ENCODE data around the gene ANKRD13D.
"Not testable (repeated sequence)": the region's sequence is repeated elsewhere in the genome, so short reads cannot be mapped to it uniquely, and the experiment has no call there.

ANKRD13D gene

GRCh38 chr11:67255864-67256263, 33.2 kb upstream of the ANKRD13D start:
- peak overlapping the region; percentile 16 to 27 for H3K27ac Mint-ChIP-seq
- no peaks in the 10 kb centered on the region for H3K27me3 Mint-ChIP-seq
- ATAC-seq: no peak
- H3K4me1 Mint-ChIP-seq: peaks cover 32% of the 10 kb centered on the region
- H3K4me3 Mint-ChIP-seq: no peak overlapping the region
- no peaks in the 10 kb centered on the region for H3K9me3 Mint-ChIP-seq
- no peak for DNase-seq

GRCh38 chr11:67256477-67257135, 32.5 kb upstream of the ANKRD13D start:
- ATAC-seq: no peak
- H3K27me3 Mint-ChIP-seq: no peaks in the 10 kb centered on the region
- H3K4me1 Mint-ChIP-seq: peaks cover 31% of the 10 kb centered on the region

GRCh38 chr11:67260406-67260805, 28.7 kb upstream of the ANKRD13D start:
- peaks cover 6% of the 10 kb centered on the region for H3K27me3 Mint-ChIP-seq
- DNase-seq (no peak), ATAC-seq (no peak)
- H3K4me3 Mint-ChIP-seq: peak overlapping the region in 1 of 2 donors; percentile 62
- peaks cover 50% of the 10 kb centered on the region for H3K4me1 Mint-ChIP-seq
- H3K9me3 Mint-ChIP-seq: no peaks in the 10 kb centered on the region
- H3K27ac Mint-ChIP-seq: peak overlapping the region in 1 of 2 donors; percentile 4

More at GRCh38 chr11:67256477-67257135, 32.5 kb upstream of the ANKRD13D start:
- Mint-ChIP-seq H3K27ac (peak overlapping the region; percentile 34 to 57), H3K4me3 (no peak overlapping the region), H3K9me3 (no peaks in the 10 kb centered on the region)
- no peak for DNase-seq

GRCh38 chr11:67260885-67261639, 28.0 kb upstream of the ANKRD13D start:
- Mint-ChIP-seq H3K4me3 (peak overlapping the region; percentile 63 to 76), H3K27ac (peak overlapping the region in 1 of 2 donors; percentile 59)

GRCh38 chr11:67261640-67261945, 27.5 kb upstream of the ANKRD13D start:
- H3K27ac Mint-ChIP-seq: no peak overlapping the region
- DNase-seq (no peak), ATAC-seq (no peak)
- peak overlapping the region; percentile 63 to 68 for H3K4me3 Mint-ChIP-seq
- peaks cover 6% of the 10 kb centered on the region for H3K27me3 Mint-ChIP-seq
- no peaks in the 10 kb centered on the region for H3K9me3 Mint-ChIP-seq
- H3K4me1 Mint-ChIP-seq: peaks cover 58% of the 10 kb centered on the region

More at GRCh38 chr11:67260885-67261639, 28.0 kb upstream of the ANKRD13D start:
- H3K4me1 Mint-ChIP-seq: peaks cover 56% of the 10 kb centered on the region
- H3K9me3 Mint-ChIP-seq, ATAC-seq, H3K27me3 Mint-ChIP-seq: not testable (repeated sequence)
- peak in 1 of 2 donors; percentile 53 for DNase-seq

- H3K27me3 Mint-ChIP-seq: peaks cover 6% of the 10 kb centered on the region
- no peak for ATAC-seq
- no peak overlapping the region for H3K27ac Mint-ChIP-seq
- peaks cover 58% of the 10 kb centered on the region for H3K4me1 Mint-ChIP-seq
- DNase-seq: peak in 1 of 2 donors; percentile 13
- H3K9me3 Mint-ChIP-seq: no peaks in the 10 kb centered on the region
- H3K4me3 Mint-ChIP-seq: peak overlapping the region; percentile 75 to 79
Observed at GRCh38 chr11:67261946-67262681, 27.0 kb upstream of the ANKRD13D start.

- DNase-seq (peak; percentile 63 to 78), ATAC-seq (peak; percentile 56)
- peak overlapping the region; percentile 75 to 79 for H3K4me3 Mint-ChIP-seq
- peaks cover 60% of the 10 kb centered on the region for H3K4me1 Mint-ChIP-seq
- no peaks in the 10 kb centered on the region for H3K9me3 Mint-ChIP-seq
- peak overlapping the region; percentile 67 to 75 for H3K27ac Mint-ChIP-seq
- peaks cover 6% of the 10 kb centered on the region for H3K27me3 Mint-ChIP-seq
Observed at GRCh38 chr11:67262731-67263675, 26.1 kb upstream of the ANKRD13D start.

GRCh38 chr11:67264260-67264659, 24.8 kb upstream of the ANKRD13D start:
- DNase-seq (peak in 1 of 2 donors; percentile 25), ATAC-seq (no peak)
- H3K4me1 Mint-ChIP-seq: peaks cover 73% of the 10 kb centered on the region
- H3K27me3 Mint-ChIP-seq: peaks cover 6% of the 10 kb centered on the region
- no peaks in the 10 kb centered on the region for H3K9me3 Mint-ChIP-seq
- H3K4me3 Mint-ChIP-seq: peak overlapping the region; percentile 77 to 88
- peak overlapping the region in 1 of 2 donors; percentile 88 for H3K27ac Mint-ChIP-seq

GRCh38 chr11:67264877-67265632, 24.0 kb upstream of the ANKRD13D start:
- H3K4me3 Mint-ChIP-seq: peak overlapping the region; percentile 86 to 88
- H3K27ac Mint-ChIP-seq: peak overlapping the region; percentile 85 to 88
- peaks cover 6% of the 10 kb centered on the region for H3K27me3 Mint-ChIP-seq
- ATAC-seq: no peak
- no peaks in the 10 kb centered on the region for H3K9me3 Mint-ChIP-seq
- H3K4me1 Mint-ChIP-seq: peaks cover 79% of the 10 kb centered on the region
- DNase-seq: peak in 1 of 2 donors; percentile 43

GRCh38 chr11:67265633-67266448, 23.3 kb upstream of the ANKRD13D start:
- peak overlapping the region; percentile 73 to 92 for H3K27ac Mint-ChIP-seq
- peak overlapping the region; percentile 86 to 88 for H3K4me3 Mint-ChIP-seq
- ATAC-seq (peak; percentile 16), DNase-seq (peak; percentile 76 to 81)
- H3K9me3 Mint-ChIP-seq: no peaks in the 10 kb centered on the region
- peaks cover 81% of the 10 kb centered on the region for H3K4me1 Mint-ChIP-seq
- peaks cover 6% of the 10 kb centered on the region for H3K27me3 Mint-ChIP-seq

GRCh38 chr11:67266449-67267187, 22.5 kb upstream of the ANKRD13D start, which contains the start of gene GRK2:
GRK2 (plus strand) TSS chr11:67266473; CDS start chr11:67266700, 227 bp downstream.
- Mint-ChIP-seq H3K27me3 (peaks cover 6% of the 10 kb centered on the region), H3K9me3 (no peaks in the 10 kb centered on the region), H3K4me1 (peaks cover 83% of the 10 kb centered on the region), H3K27ac (peak within 1 kb of the TSS; percentile 99), H3K4me3 (peak within 1 kb of the TSS; percentile 93 to 95)
- peak; percentile 0 for ATAC-seq
- DNase-seq: no peak

- DNase-seq (peak in 1 of 2 donors; percentile 44), ATAC-seq (peak; percentile 0)
- Mint-ChIP-seq H3K27me3 (no peaks in the 10 kb centered on the region), H3K27ac (peak overlapping the region; percentile 99), H3K4me3 (peak overlapping the region; percentile 93 to 95), H3K4me1 (peaks cover 83% of the 10 kb centered on the region), H3K9me3 (no peaks in the 10 kb centered on the region)
Observed at GRCh38 chr11:67267188-67268080, 21.7 kb upstream of the ANKRD13D start.

Measured in stimulated activated naive CD8-positive, alpha-beta T cell treated with anti-CD3 and anti-CD28 coated beads, Interleukin-15, amount 100 ng/mL, for 72 hours (primary cell).